GDM1 (cell line): ENCODE results near the gene SCEL.
"Not testable (repeated sequence)": the region's sequence is repeated elsewhere in the genome, so short reads cannot be mapped to it uniquely, and the experiment has no call there.

Experiments used
- DNase-seq: peaks from one replicate; lab custom pipeline; 2025; lab: John Stamatoyannopoulos, UW

Gene SCEL

DNA sequence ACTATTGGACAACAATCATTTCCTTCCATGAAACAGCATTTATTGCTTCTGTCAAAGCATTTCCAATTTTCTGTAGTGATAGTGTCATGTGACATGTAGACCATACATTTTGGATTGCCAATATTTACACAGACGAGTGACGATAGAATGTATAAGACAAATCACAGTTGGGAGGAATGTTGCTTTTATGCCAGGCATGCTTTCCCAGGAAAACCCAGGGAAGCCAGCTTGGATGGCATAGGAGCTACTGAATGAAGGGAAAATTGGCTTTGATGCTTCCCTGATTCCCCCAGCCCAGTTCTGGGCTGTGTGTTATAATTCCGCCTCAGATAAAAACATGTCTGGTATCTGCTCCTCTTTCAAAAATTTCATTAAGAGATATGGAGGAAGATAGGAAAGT lies 22.5 kb downstream of the SCEL start:
- no peak for DNase-seq

DNA sequence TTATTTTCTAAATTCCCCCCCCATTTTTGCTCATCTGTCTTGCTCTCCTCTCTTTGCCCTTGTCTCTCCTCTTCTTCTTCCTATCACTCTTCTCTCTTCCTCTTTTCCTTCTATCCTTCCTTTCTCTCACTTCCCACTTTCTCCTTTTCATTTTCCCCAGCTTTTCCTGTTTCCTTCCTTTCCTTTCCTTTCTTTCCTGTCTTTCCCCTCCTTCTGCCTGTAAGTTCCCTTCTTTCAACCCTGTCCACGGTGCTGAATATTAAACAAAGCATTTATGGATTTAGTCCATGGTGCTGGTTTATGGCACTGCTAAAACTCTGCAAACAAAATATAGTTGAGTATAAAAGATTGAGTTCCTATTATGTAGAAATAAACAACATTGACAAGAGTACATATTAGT lies 27.6 kb downstream of the SCEL start:
- no peak for DNase-seq

DNA sequence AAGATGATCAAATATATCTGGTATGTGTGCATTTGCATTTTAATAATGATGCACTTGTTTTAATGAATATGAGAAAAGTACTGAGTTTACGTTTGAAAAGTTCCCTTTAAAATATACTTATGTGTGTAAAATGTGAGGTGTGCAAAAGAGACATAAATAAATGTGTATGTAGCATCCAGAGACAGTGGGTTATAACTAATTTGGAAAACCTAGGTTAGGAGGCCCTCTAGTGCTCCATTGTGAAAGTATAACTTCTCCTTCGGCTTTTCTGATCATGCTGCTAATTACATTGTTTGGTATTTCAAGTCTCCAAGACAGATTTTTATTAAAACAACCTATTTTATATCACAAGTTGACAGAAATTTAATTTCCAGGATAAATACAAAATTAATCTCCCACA lies 30.1 kb downstream of the SCEL start:
- no peak for DNase-seq

DNA sequence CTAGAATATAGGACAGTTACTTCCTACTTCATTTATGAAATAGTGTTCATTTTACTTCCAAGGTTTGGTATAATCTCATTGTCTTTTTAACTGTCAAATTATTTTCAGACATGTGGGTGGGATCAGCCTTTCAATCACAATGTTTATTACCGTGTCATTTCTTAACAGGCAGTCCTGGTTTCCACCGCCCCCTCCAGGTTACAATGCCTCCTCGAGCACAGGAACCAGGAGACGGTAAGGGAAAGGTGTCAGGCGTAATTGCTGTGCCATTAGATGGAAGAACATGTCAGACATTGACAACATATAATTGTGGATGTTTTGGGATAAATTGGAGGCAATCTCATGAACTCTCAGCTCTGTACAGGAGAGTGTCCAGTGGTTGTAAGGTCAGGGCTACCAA lies 36.5 kb downstream of the SCEL start:
- DNase-seq = no peak

DNA sequence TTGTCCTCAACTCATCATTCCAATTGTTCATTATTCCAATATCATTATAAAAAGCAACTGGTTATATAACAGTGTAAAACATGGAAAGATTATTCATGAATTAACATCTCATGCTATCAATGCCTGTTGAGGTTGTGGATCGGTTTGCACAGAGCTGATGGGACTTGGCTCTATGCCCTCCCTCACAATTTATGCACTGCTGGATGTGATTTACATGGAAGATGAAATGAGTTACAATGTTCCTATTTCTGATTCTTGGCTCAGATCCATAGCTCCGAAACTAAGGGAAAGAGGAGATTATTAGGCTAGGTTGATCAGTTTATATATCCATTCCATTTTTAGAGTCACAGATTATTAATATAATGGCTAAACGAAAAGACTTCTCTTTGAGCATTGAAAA lies 38.6 kb downstream of the SCEL start:
- no peak for DNase-seq

DNA sequence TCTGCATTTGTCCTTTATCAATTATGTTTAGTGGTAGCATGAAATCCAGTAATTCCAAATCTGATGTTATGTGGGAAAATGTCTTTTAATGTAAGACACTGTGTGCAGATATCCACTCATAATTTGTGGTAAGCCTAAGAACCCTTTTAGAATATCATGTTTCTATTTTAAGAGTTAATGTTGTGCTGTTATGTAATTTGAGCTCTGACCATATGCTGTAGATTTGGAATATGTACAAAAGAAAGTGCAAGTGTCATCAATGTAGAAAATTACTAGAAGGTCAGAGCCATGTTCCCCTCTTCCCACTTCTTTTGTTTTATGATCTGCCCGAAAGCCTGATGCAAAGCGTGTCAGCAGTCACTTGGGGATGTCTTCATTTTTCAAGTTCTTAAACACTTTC lies 44.5 kb downstream of the SCEL start:
- no peak for DNase-seq

DNA sequence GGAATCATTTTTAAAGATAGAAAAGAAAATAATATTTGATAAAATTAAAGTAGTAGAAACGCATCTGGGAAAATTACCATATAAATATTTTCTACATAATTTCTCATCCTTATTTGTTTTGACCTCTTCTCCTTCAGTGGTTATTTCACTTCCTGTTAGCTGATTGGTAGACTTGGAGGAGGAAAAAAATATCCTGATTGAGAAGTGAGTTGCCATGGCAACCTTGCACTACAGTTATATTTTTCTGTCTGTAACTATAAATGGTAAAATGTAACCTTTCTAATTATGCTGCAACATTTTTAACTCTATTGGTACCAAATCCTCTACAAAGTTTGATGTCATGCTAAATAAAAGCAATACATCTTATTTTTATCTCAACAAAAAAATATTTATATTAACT lies 45.2 kb downstream of the SCEL start:
- no peak for DNase-seq

DNA sequence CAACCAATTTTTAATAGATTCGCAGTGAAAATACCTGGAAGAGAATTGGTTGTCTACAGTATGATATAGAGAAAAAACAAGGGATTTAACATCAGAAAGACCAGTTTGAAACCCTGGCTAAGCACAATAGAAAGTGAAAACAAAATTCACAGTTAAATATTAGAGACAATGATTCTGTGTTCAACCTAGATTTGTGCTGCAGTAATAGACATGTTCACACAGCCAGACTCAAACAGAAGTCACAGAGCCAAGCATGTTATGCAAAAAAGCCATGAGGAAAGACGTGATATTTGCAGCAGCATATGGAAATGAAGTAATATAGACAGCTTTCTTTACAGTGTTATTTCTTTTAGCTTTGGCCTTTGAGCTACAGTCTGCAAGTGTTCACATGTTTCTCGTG lies 48.1 kb downstream of the SCEL start:
- DNase-seq = no peak

DNA sequence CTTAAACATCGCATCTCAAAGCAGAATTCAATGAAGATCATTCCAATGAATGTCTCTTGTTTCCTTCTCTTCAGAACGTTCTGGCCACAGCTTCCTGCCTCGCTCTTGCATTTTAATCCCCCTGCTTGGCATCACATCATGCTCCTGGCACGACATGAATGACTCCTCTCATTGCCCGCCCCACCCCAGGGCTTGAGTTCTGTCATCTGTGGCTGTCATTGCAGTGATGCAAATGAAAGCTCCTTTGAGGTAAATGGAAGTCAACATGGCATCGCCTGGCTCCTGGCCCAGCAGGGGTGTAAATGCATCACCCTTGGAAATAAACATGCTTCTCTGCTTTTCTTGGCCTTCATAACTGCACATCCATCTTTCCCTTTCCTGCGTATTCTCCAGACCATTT lies 48.6 kb downstream of the SCEL start:
- DNase-seq = no peak

DNA sequence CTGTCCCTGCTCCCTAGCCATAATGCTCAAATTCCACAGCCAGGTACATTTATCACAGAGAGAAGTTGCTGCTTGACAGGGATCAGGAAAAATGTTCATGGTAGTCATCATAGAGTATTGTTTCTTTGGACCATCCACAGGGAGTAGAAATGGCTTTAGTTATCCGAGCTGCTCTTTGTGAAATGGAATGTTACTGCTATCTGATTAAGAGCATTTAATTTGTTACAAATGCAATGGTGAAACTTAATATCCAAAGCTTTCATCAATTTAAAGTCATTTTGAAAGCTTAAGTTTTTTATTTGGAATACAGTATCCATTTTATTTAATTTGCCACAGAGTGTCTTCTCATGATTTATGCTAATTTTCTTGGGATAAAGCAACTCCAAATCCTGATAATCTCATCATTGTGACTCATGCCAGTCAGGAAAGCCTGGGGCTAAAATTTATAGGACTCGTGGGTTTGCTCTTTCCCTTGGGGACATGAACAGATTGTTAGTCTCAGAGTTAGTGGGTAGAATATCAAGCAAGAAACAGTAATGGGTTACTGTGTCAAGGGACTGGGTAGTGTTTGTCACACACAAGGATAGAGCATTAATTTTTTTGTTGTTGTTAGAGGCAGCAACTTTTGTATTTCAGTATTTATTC lies 59.8 kb downstream of the SCEL start:
- DNase-seq = no peak

DNA sequence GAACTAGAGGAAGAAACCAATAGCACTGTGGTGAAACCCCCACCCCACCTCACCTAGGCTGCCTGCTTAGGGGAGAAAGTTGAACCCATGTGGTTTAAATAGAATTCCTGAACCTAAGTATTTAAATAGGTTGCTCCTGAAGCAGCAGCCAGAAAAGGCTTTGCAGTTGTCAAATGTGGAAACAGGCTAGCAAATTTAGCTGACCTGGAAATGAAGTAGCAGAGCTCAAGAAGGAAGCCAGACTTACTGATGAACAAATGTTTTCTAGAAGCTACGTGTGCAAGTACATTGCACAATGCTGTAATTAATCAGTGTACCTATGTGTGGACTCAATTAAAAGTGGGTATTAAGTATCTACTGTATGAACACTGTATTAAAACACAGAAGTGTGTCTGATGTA lies 61.3 kb downstream of the SCEL start:
- no peak for DNase-seq

DNA sequence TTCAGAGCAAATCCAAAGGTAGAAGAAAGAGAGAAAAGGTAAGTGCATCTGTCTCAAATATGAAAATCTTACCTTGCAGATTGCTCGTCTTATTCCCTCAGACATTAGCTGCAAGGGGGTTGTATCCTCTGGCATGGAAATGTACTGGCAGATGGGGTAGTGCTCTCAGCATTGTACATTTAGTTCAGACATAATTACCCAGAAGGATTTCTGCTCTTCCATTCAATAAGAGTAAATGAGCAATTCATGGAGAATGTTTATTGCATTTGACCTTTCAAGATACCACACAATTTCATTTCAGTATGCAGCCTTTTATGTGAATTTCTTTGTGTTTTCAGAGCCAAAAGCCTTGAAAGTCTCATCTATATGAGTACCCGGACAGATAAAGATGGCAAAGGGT lies 63.8 kb downstream of the SCEL start:
- no peak for DNase-seq

DNA sequence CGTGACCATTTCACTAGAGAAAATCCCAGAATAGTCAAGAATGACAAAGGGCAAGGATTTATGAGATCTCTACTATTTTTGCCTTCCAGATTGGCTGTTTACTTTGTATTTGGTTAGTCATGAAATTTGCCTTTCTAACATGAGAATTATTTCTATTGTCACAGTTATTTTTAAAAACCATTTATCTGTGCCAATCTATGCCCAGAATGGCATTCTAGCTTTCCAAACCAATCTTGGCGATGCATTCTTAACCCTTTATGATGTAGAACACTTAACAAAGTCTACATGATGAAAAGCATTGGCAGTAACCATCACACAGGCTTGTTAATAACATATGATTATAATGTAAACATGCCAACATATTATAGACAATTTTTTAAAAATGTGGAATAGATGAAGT lies 65.2 kb downstream of the SCEL start:
- no peak for DNase-seq

DNA sequence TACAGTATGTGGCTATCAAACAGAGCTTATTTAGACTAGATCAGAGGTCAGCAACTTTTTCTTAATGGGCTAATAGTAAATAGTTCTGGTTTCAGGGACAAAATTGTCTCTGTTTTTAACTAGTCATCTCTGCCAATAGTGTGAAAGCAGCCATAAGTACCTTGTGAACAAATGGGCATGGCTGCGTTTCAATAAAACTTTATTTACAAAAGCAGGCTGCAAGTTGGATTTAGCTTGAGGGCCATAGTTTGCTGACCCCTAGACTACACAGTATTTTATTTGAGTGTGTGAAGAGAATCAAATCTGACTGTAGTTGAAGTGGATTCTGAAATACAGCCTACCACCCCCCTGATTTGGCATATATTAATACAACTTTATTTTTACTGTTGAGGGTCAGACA lies 75.6 kb downstream of the SCEL start:
- DNase-seq = no peak

DNA sequence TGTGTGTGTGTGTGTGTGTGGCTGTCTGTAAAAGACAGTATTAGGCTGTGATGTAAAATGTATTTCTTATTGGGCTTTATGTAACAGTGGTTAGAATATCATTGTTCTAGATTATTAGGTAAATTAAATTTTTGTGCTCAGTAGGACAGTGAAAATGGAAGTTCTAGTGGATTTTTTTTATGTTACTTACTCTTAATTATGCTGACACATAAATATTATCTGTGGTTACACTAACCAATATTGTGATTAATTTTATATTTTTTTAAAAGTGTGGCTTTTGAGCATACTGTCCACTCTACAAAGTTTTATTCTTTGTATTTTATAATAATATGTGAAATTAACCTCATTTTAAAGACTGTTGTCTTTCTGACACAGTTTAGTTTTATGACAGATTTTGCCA lies 80.5 kb downstream of the SCEL start:
- no peak for DNase-seq

DNA sequence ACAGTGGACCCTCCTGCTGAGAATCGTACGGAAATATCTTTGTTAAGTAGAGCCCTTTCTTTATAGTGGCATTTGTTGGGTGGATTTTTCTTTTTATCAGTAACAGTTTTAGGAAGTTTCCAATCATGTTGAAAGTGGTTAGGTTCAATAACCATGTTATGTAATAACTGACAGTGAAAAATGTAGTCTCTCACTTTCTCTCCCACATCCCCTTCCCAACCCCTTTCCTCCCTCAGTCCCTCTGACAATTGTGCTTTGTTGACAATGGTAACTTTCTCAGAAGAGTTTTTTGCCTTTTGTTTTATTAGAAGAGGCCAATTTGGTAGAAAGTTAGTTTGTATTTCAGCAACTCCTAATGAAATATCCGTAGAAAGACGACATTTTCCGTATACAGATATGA lies 84.1 kb downstream of the SCEL start:
- no peak for DNase-seq

DNA sequence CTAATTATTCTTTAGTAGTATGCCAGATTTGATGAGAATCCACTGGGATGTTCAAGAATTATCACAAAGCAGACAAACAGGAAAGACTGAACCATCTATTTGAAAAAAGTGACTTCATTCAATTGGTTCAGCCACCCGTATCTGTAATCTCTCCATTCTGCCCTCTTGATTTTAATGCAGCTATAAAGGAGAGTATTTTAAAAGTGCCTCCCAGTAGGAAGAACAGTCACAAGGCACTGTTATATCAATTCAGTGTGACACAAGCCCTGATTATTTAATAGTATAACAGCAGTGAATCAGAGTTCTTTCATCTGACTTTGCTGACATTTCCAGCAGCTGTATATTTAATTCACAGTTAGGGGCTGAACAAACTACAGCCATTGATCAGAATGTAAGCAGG lies 84.6 kb downstream of the SCEL start:
- no peak for DNase-seq

DNA sequence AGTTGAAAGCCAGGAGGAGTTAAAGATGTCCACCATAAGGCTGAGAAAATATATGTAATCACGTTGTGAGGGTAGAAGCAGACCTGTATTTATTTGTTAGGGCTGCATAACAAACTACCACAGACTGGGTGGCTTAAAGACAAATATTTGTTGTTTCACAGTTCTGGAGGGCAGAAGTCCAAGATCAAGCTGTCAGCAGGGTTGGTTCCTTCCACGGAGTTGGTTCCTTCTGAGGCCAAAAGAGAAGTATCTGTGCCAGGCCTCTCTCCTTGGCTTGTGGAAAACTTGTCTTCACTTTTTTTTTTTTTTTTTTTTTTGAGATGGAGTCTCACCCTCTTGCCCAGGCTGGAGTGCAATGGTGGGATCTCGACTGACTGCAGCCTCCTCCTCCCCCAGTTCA lies 88.3 kb downstream of the SCEL start:
- no peak for DNase-seq

DNA sequence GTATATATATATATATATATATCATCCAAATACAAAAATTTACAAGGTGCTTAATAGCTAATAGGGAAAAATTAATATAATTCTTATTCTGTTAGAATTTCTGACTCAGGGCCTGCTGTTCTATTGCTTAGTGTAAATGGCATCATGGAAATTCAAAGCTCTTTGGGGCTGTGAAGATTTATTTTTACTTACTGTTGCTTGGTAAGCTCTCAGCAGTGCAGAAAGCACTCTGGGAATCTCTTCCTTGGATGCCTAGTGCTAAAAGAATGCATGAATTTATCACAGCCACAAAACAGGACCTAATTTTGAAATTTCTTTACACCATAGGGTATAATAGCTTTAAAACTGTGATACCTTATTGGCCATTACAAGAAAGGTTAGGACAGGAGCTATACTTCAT lies 92.7 kb downstream of the SCEL start:
- no peak for DNase-seq

DNA sequence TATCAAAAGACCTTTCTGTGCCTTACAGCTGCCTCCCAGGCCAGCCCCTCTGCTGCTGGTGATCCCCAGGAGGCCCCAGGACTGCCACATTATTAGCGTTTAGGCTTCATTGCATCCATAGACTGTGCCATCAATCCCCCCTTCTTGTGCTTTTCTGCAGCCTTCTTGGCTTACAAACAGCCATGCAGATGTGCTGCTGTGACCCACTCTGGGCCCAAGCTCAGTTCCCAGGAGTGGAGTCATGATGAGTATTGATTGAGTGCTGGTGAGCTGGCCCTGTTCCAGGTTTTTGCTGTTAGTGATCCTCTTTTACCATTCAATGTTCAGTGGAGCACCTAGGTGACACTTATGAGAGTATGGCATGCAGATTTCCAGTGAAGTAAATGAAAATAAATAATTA lies 102.1 kb downstream of the SCEL start:
- DNase-seq = no peak

DNA sequence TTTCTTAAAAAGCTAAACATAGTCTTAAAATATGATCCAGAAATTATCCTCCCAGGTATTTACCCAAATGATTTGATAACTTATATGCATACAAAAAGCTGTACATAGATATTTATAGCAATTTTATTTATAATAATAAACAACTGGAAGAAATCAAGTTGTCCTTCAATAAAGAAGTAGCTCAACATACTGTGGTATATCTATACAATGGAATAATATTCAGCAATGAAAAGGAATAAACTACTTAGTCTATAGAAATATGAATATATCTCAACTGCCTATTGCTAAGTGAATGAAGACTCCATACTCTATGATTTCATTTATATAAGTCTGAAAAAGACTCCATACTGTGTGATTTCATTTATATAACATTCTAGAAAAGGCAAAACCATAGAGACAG lies 114.9 kb downstream of the SCEL start:
- no peak for DNase-seq

DNA sequence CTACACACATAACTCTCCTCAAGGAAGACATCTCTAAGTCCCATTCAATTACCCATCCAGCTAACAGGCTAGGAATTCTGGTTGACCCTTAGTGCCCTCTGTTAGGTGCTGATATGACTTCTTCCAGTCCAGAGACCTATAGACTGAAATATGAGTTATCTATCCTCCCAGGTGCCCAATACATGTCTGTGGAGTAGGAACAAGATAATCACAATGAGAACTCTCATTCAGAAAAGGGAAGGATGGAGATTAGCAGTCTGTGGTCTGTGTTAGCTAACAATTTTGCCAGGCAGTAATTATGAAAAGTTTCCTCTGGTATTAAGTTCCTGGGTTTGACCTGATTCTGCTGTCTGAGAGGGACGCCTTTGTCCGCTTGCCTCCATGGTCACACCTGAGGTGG lies 117.8 kb downstream of the SCEL start:
- DNase-seq = no peak

DNA sequence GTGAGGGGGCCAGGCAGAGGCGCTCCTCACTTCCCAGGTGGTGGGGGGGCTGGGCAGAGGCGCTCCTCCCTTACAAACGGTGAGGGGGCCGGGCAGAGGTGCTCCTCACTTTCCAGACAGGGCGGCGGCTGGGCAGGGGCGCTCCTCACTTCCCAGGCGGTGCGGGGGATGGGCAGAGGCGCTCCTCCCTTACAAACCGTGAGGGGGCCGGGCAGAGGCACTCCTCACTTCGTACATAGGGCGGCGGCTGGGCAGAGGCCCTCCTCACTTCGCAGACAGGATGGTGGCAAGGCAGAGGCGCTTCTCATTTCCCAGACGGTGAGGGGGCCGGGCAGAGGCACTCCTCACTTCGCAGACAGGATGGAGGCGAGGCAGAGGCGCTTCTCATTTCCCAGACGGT lies 124.5 kb downstream of the SCEL start:
- DNase-seq = not testable (repeated sequence)

DNA sequence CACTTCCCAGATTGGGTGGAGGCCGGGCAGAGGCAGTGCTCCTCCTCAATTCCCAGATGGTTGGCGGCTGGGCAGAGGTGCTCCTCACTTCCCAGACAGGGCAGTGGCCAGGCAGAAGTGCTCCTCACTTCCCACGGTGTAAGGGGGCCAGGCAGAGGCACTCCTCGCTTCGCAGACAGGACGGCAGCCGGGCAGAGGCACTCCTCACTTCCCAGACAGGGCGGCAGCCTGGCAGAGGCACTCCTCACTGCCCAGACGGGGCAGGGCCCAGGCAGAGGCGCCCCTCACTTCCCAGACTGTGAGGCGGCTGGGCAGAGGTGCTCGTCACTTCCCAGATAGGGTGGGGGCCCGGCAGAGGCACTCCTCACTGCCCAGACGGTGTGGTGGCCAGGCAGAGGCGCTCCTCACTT lies 125.3 kb downstream of the SCEL start:
- DNase-seq = no peak

DNA sequence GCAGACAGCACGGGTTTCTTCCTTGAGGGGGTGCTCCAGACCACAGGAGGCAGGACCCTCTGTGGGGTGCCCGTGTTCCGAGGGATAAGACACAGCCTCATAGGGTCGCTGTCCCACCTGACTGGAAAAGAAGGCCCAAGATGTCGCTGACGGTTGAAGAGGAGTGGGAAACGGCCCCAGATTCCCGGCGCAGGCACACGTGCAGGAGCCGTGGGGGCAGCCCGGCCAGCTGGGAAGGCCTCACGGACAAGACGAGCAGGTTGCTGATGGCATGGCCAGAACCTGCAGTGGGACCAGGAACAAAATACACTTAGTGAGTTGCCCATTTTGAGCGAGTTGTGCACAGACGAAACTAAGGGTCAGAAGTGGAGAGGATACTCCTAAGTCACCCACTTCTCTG lies 126.8 kb downstream of the SCEL start:
- not testable (repeated sequence) for DNase-seq
